ENCODE results near the gene ALOX5.
A peak's percentile ranks its signal among the peaks of the same experiment; 100 is the strongest.

The ALOX5 gene

DNA sequence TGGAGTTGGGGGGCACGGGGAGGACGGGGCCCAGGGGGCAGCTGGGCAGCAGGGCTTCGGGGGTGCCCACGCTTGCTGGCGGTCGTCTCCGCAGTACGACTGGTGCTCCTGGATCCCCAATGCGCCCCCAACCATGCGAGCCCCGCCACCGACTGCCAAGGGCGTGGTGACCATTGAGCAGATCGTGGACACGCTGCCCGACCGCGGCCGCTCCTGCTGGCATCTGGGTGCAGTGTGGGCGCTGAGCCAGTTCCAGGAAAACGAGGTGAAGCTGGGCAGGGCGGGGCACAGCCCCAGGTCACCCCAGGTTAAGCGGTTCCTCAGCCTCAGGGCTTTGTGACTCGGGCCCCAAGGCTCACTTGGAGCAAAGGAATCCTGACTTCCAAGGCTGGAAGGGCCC is 70.0 kb downstream of the ALOX5 start:
- TF ChIP-seq, protein P1, sequence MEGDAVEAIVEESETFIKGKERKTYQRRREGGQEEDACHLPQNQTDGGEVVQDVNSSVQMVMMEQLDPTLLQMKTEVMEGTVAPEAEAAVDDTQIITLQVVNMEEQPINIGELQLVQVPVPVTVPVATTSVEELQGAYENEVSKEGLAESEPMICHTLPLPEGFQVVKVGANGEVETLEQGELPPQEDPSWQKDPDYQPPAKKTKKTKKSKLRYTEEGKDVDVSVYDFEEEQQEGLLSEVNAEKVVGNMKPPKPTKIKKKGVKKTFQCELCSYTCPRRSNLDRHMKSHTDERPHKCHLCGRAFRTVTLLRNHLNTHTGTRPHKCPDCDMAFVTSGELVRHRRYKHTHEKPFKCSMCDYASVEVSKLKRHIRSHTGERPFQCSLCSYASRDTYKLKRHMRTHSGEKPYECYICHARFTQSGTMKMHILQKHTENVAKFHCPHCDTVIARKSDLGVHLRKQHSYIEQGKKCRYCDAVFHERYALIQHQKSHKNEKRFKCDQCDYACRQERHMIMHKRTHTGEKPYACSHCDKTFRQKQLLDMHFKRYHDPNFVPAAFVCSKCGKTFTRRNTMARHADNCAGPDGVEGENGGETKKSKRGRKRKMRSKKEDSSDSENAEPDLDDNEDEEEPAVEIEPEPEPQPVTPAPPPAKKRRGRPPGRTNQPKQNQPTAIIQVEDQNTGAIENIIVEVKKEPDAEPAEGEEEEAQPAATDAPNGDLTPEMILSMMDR (IDR thresholded peaks at IDR 0.05; ENCODE audit: extremely low read depth, missing control alignments): no peak
- DNase-seq (ENCODE audit: low spot score): peak; percentile 10

DNA sequence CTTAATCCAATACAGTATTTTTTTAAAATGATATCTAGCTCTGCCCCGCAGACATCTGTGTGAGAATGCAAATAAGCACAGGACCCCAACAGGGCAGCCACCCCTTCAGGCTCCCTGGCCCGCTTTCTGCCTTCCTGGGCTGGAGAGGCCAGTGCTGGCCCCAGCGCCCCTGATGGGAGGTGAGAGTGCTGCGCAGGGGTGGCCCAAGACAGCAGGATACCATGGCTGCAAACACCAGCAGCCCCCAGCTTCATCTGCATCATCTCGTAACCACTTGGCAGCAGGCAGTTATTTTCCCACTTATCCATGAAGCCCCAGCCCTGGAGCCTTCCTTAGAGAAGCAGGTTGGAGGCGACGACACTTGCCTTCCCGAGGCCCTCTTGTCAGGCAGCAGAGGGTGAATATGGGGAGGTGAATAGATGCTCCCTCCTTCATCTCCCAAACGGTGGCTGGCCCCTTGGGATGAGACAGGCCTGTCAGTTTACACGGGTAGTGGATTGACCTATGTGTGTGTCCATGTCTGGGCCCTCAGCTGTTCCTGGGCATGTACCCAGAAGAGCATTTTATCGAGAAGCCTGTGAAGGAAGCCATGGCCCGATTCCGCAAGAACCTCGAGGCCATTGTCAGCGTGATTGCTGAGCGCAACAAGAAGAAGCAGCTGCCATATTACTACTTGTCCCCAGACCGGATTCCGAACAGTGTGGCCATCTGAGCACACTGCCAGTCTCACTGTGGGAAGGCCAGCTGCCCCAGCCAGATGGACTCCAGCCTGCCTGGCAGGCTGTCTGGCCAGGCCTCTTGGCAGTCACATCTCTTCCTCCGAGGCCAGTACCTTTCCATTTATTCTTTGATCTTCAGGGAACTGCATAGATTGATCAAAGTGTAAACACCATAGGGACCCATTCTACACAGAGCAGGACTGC is 71.2 kb downstream of the ALOX5 start:
- DNase-seq (ENCODE audit: low spot score): peak; percentile 8

DNA sequence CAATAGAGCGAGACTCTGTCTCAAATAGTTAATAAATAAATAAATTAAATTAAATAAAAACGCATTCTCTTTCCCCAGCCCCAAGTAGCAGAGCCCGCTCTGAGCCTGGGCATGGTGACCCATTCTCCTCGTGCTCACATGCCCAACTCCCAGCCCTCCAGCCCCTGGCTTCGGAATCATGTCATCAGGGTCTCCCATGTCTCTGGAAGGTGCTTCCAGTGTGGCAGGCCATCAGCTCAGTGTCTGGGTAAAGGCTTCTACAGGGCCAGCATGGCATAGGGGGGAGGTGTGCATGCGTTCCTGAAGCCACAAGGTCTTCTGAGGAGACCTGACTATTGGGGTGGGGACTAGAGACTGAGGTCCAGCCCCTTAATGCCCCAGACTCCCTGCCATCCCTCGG is 72.8 kb downstream of the ALOX5 start:
- TF ChIP-seq, protein P1 (IDR thresholded peaks at IDR 0.05; ENCODE audit: extremely low read depth, missing control alignments): no peak
- DNase-seq (ENCODE audit: low spot score): peak; percentile 9

More for the DNA sequence above, 71.2 kb downstream of the ALOX5 start:
- TF ChIP-seq, protein P1 (IDR thresholded peaks at IDR 0.05; ENCODE audit: extremely low read depth, missing control alignments): no peak

DNA sequence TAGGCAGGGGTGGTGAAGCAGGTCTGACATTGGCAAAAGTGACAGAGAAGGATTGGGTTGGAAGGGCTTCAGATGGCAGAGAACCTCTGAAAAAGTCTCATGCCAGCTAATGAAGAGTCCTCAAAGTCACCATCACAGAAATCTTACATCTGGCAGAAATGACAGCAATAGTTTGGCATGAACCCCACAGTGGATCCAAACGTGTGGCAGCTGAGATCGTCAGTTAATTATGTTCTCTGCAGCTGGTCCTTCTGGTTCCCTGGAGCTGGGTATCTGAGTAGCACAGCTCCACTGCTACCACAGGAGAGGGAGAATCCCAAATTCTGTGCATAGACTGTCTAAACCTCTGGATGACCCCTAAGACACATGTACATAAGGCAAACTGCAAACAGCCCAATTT is 73.4 kb downstream of the ALOX5 start:
- DNase-seq (ENCODE audit: low spot score): peak; percentile 12
- TF ChIP-seq, protein P1 (IDR thresholded peaks at IDR 0.05; ENCODE audit: extremely low read depth, missing control alignments): no peak

DNA sequence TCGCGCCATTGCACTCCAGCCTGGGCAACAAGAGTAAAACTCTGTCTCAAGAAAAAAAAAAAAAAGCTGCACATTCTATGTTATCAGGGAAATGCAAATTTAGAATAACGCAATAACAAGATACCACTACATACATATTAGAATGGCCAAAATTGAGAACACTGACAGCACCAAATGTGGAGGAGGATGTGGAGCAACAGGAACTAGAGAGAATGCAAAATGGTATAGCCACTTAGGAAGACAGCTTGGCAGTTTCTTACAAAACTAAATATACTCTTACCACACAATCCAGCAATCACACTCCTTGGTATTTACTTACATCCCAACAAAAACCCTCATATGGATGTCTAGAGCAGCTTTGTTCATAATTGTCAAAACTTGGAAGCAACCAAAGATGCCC is 76.8 kb downstream of the ALOX5 start:
- TF ChIP-seq, protein P1 (IDR thresholded peaks at IDR 0.05; ENCODE audit: extremely low read depth, missing control alignments): no peak

DNA sequence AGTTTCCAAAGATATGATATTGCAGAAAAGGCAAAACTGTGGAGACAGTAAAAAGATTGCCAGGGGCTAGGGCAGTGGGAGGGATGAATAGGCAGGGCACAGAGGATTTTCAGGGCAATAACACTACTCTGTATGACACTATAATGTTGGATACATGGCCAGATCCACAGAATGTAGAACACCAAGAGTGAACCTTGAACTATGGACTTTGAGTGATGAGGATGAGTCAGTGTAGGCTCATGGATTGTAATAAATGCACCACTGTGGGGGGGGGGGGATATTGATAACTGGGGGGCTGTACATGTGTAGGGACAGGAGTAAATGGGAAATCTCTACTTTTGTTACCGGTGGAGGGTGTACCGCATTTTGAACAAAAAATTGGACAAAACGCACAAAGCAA is 77.4 kb downstream of the ALOX5 start:
- no peak for DNase-seq (ENCODE audit: low spot score)
- TF ChIP-seq, protein P1 (IDR thresholded peaks at IDR 0.05; ENCODE audit: extremely low read depth, missing control alignments): no peak

More for the DNA sequence above, 76.8 kb downstream of the ALOX5 start:
- no peak for DNase-seq (ENCODE audit: low spot score)

DNA sequence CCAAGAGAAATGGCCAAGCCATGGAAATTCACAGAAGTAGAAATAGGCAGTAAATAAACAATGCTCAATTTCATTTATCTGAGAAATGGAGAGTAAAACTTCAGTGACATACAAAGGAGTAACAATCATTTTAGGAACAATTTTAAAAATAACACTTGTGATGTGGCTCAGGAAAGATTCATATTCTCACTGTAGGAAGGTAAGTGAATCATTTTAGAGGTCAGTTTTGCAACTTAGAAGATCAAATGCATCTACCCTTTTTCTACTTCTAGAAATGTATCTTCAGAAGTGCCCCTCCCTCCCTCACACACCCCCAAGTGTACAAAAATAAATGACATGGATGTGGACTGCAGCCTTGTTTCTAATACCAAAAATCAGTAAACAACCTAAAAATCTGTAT is 78.3 kb downstream of the ALOX5 start:
- TF ChIP-seq, protein P1 (IDR thresholded peaks at IDR 0.05; ENCODE audit: extremely low read depth, missing control alignments): no peak
- DNase-seq (ENCODE audit: low spot score): no peak

All from GM20000 (cell line).